Thyroid gland (tissue), 4 donors: ENCODE data around the gene HYDIN.

Experiments used
- CTCF ChIP-seq, 6 experiments: fragments of 200-600 bp in 3 of 6; fragments of 450-650 bp in 3 of 6; sonication (generic) in 3 of 6; IDR thresholded peaks; one replicate each; pipeline ENCODE4 v1.5.1; 2016 to 2019; ENCODE audit warnings: antibody characterized with exemption in 6 of 6, mild to moderate bottlenecking in 2 of 6, inconsistent platforms in 1 of 6, moderate library complexity in 1 of 6
- POLR2A ChIP-seq, 2 donors: fragments of 450-650 bp; IDR thresholded peaks; one replicate each; pipeline ENCODE4 v1.6.1; 2017; ENCODE audit warnings: antibody characterized with exemption in 2 of 2, mild to moderate bottlenecking in 2 of 2, moderate library complexity in 1 of 2

- no peak for TF ChIP-seq CTCF (IDR thresholded peaks at IDR 0.05)
- TF ChIP-seq POLR2A (IDR thresholded peaks at IDR 0.05): no peak
Observed at GRCh38 chr16:70803319-70803718, 427.2 kb downstream of the HYDIN start.
